CD8-positive, alpha-beta memory T cell (primary cell): Measurements from ENCODE around the gene JAGN1. TPM values are rescaled to one million over a fixed set of nuclear protein-coding genes. Genes with fewer than 3 reads are reported as not detected.
A peak's percentile ranks its signal among the peaks of the same experiment; 100 is the strongest.

Experiments
- CTCF ChIA-PET: fragments of 350-600 bp; sonication (Branson Sonifier 250); formaldehyde crosslinking; loops from one replicate; lab custom pipeline; 2021; ENCODE audit warnings: antibody characterized with exemption; lab: Charles Lee
- POLR2A ChIA-PET: fragments of 350-600 bp; sonication (Branson Sonifier 250); formaldehyde crosslinking; loops from one replicate; lab custom pipeline; 2021; ENCODE audit warnings: antibody characterized with exemption; lab: Charles Lee
- DNase-seq, 5 donors: peaks; one replicate each; pipeline versions ENCODE4 v3.0.0 to v3.0.0-alpha.2; 2020 to 2022; ENCODE audit warnings: mixed read lengths in 1 of 5
- H3K27ac ChIP-seq: one replicate; pipeline ENCODE4 v1.7.0; 2013; ENCODE audit warnings: low read depth, mild to moderate bottlenecking, low read length, moderate library complexity
- H3K27me3 ChIP-seq: 2 replicates; pipeline ENCODE4 v1.7.0; 2013; ENCODE audit warnings: low read length, mild to moderate bottlenecking; ENCODE audit not compliant: insufficient read depth, poor library complexity, severe bottlenecking
- H3K36me3 ChIP-seq: 2 replicates; pipeline ENCODE4 v1.7.0; 2013; ENCODE audit warnings: mild to moderate bottlenecking, low read length, moderate library complexity; ENCODE audit not compliant: insufficient read depth
- H3K4me1 ChIP-seq: 2 replicates; pipeline ENCODE4 v1.7.0; 2013; ENCODE audit warnings: mild to moderate bottlenecking, low read length, moderate library complexity; ENCODE audit not compliant: insufficient read depth
- H3K4me3 ChIP-seq: 2 replicates; pipeline ENCODE4 v1.7.0; 2013; ENCODE audit warnings: mild to moderate bottlenecking, low read length
- H3K9me3 ChIP-seq: 2 replicates; pipeline ENCODE4 v1.7.0; 2013; ENCODE audit warnings: mild to moderate bottlenecking, low read length
- H3K27ac Mint-ChIP-seq, 8 donors: one replicate each; pipeline ENCODE4 v1.8.0; 2020 to 2021; ENCODE audit warnings: mixed read lengths in 8 of 8, mild to moderate bottlenecking in 6 of 8, inconsistent platforms in 3 of 8, moderate library complexity in 3 of 8
- H3K27me3 Mint-ChIP-seq, 2 donors: one replicate each; pipeline ENCODE4 v1.8.0; 2020 to 2021; ENCODE audit warnings: mixed read lengths in 2 of 2, mild to moderate bottlenecking in 1 of 2, moderate library complexity in 1 of 2
- H3K36me3 Mint-ChIP-seq, 3 donors: one replicate each; pipeline ENCODE4 v1.8.0; 2020 to 2021; ENCODE audit warnings: mixed read lengths in 3 of 3, inconsistent platforms in 1 of 3, mild to moderate bottlenecking in 1 of 3
- H3K4me1 Mint-ChIP-seq, 3 donors: one replicate each; pipeline ENCODE4 v1.8.0; 2020 to 2021; ENCODE audit warnings: mixed read lengths in 3 of 3, inconsistent platforms in 1 of 3, mild to moderate bottlenecking in 1 of 3
- H3K4me3 Mint-ChIP-seq, 7 donors: one replicate each; pipeline ENCODE4 v1.8.0; 2020 to 2021; ENCODE audit warnings: mixed read lengths in 7 of 7, mild to moderate bottlenecking in 6 of 7, moderate library complexity in 4 of 7, inconsistent platforms in 2 of 7
- H3K9me3 Mint-ChIP-seq, 5 donors: one replicate each; pipeline ENCODE4 v1.8.0; 2020 to 2022; ENCODE audit warnings: mixed read lengths in 5 of 5, mild to moderate bottlenecking in 3 of 5, moderate library complexity in 2 of 5, inconsistent platforms in 1 of 5
- polyA plus RNA-seq: library from polyadenylated mRNA; unstranded; fragments of 300-500 nt; fragmentation: Illumina TruSeq; gene quantifications from one replicate; pipeline ENCODE4 v1.2.3, GENCODE V29; 2021
- total RNA-seq, 2 experiments: library from RNA; stranded (reverse); gene quantifications; one replicate each; pipeline ENCODE4 v1.2.3, GENCODE V29; 2021

JAGN1 gene
- total and polyA plus RNA-seq, 3 experiments from 2014 or later = 44.4 to 59.0 (median 55.5) TPM

DNA sequence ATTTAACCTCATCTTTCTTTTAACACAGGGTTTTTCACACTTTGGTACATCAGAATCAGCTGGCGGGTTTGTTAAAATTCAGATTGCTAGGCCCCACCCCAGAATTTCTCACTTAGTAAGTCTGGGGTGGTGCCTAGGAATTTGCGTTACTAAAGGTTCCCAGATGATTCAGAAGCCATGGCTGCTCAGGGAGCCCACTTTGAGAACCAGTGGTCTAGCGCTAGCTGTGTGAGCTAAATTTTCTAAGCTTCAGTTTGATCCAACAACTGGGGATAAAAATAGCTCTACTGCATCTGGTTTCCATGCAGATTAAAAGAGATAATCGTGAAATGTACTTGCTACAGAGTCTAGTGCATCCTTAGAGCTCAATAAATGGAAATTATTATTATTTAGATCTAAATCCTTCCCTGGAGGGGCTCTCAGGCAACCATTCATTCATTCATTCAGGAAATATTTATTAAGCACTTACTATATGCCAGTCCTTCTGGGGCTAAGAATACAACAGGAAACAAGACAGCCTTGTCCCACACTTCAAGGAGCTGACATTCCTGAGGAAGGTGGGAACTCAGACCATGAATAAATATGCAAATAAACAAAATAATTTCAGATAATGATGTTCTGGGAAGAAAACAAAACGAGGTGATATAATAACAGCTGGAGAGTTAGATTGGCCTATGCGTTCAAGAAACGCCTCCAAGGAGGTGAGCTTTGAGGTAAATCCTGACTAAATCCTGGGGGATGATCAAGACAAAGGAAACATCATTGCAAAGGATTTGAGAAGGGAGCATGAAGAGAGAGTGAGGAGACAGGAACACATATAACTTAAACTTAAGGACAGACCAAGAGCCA lies 6.5 kb upstream of the JAGN1 start:
- ChIA-PET POLR2A (interaction anchor here (1.4 kb wide), 1 partner anchor 50 kb away, joined by 3 read pairs; the partner anchor contains the start of gene CRELD1), CTCF (interaction anchor here (1.1 to 1.6 kb wide), 2 partner anchors 49 to 63 kb away, joined by 3 to 5 read pairs; no protein-coding TSS in a partner anchor)
- H3K4me1 ChIP-seq = no peaks in the 10 kb centered on the region
- peak overlapping the region in 1 of 8 donors; percentile 40 for H3K27ac Mint-ChIP-seq
- H3K36me3 ChIP-seq = no peaks in the 10 kb centered on the region
- H3K4me1 Mint-ChIP-seq = no peaks in the 10 kb centered on the region
- H3K27me3 ChIP-seq = no peaks in the 10 kb centered on the region
- H3K4me3 Mint-ChIP-seq = peak overlapping the region in 1 of 7 donors; percentile 46
- no peak overlapping the region for H3K4me3 ChIP-seq
- peak overlapping the region; percentile 29 for H3K27ac ChIP-seq
- no peaks in the 10 kb centered on the region for H3K9me3 ChIP-seq
- peaks cover 2 to 7% of the 10 kb centered on the region in 2 donors for H3K27me3 Mint-ChIP-seq
- no peaks in the 10 kb centered on the region for H3K36me3 Mint-ChIP-seq
- no peak for DNase-seq
- no peaks in the 10 kb centered on the region for H3K9me3 Mint-ChIP-seq

GRCh38 chr3:9884555-9885165 lies 5.8 kb upstream of the JAGN1 start:
- Mint-ChIP-seq H3K27me3 (peaks cover 2 to 7% of the 10 kb centered on the region in 2 donors), H3K27ac (peak overlapping the region in 1 of 8 donors; percentile 40), H3K9me3 (no peaks in the 10 kb centered on the region), H3K4me3 (peak overlapping the region in 1 of 7 donors; percentile 46), H3K36me3 (no peaks in the 10 kb centered on the region), H3K4me1 (no peaks in the 10 kb centered on the region)
- no peaks in the 10 kb centered on the region for H3K36me3 ChIP-seq
- CTCF ChIA-PET = interaction anchor here (1.6 kb wide), 1 partner anchor 48 kb away, joined by 5 read pairs; no protein-coding TSS in a partner anchor
- H3K4me1 ChIP-seq = peaks cover under 1% of the 10 kb centered on the region
- POLR2A ChIA-PET = interaction anchor here (0.6 to 1.4 kb wide), 2 partner anchors 49 to 95 kb away, joined by 3 read pairs; partner anchors contain the start of gene CRELD1
- no peaks in the 10 kb centered on the region for H3K27me3 ChIP-seq
- no peaks in the 10 kb centered on the region for H3K9me3 ChIP-seq
- H3K4me3 ChIP-seq = no peak overlapping the region
- peak overlapping the region; percentile 29 for H3K27ac ChIP-seq
- DNase-seq = no peak

DNA sequence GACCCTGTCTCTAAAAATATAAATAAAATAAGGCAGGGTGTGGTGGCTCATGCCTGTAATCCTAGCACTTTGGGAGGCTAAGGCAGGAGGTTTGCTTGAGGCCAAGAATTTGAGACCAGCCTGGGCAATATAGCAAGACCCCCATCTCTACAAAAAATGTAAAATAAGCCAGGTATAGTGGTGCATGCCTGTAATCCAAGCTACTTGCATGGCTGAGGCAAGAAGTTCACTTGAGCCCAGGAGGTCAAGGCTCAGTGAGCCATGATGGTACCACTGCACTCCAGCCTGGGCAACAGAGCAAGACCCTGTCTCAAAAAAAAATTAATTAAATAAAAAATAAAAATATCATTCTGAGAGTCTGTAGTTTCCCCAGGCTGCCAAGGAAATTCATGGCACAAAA lies 4.1 kb upstream of the JAGN1 start:
- Mint-ChIP-seq H3K27me3 (peaks cover 2 to 4% of the 10 kb centered on the region in 2 donors), H3K27ac (no peak overlapping the region)
- CTCF ChIA-PET = no interaction called here

DNA sequence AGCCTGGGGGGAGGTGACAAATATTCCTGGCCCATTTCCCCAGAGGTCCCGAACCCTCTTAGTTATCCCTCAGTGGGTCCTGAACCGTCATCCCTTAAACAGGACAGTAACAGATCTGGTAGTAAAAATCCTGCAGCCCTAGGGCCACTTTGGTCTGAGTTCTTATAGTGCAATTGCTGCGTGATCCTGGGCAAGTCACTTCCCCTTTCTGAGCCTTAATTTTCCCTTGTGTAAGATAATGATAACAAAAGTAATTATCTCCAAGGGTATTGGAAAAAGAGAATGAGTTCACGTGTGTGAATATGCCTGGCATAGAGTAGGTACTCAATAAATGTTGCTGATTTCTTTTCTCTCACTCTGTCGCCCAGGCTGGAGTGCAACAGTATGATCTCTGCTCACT lies 2.9 kb upstream of the JAGN1 start:
- peaks cover 2 to 4% of the 10 kb centered on the region in 2 donors for H3K27me3 Mint-ChIP-seq

More for the DNA sequence above, 4.1 kb upstream of the JAGN1 start:
- Histone ChIP-seq H3K36me3 (no peaks in the 10 kb centered on the region), H3K27ac (no peak overlapping the region), H3K27me3 (no peaks in the 10 kb centered on the region), H3K9me3 (no peaks in the 10 kb centered on the region), H3K4me3 (no peak overlapping the region), H3K4me1 (peaks cover 5% of the 10 kb centered on the region)
- Mint-ChIP-seq H3K9me3 (no peaks in the 10 kb centered on the region), H3K4me1 (peaks cover 5 to 12% (median 7%) of the 10 kb centered on the region in 3 donors), H3K4me3 (no peak overlapping the region), H3K36me3 (peaks cover 0 to 8% (median 0%) of the 10 kb centered on the region in 3 donors)
- POLR2A ChIA-PET = no interaction called here
- DNase-seq = no peak

DNA sequence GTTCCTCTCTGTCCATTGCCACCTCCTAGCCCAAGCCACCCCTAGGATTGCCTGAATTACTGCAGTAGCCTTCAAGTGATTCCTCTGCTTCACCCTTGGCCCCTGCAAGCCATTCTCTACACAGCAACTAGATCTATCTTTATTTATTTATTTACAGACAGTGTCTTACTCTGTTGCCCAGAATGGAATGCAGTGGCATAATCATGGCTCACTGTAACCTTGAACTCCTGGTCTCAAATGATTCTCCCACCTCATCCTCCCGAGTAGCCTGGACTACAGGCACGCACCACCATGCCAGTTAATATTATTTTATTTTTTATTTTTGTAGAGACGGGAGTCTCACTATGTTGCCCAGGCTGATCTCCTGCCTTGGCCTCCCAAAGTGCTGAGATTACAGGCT lies 1.9 kb upstream of the JAGN1 start:
- H3K4me3 ChIP-seq = no peak overlapping the region
- peaks cover 7% of the 10 kb centered on the region for H3K36me3 ChIP-seq
- H3K4me1 Mint-ChIP-seq = peaks cover 21 to 29% (median 23%) of the 10 kb centered on the region in 3 donors
- peak overlapping the region in 3 of 7 donors; percentile 35 to 100 (median 59) for H3K4me3 Mint-ChIP-seq
- H3K9me3 ChIP-seq = no peaks in the 10 kb centered on the region
- H3K27ac Mint-ChIP-seq = peak overlapping the region in 5 of 8 donors; percentile 5 to 100 (median 65)
- ChIA-PET POLR2A (no interaction called here), CTCF (interaction anchor here (3.9 kb wide), 1 partner anchor 24 kb away, joined by 10 read pairs; no protein-coding TSS in a partner anchor)
- no peaks in the 10 kb centered on the region for H3K9me3 Mint-ChIP-seq
- no peaks in the 10 kb centered on the region for H3K27me3 ChIP-seq
- peaks cover 13% of the 10 kb centered on the region for H3K4me1 ChIP-seq
- H3K36me3 Mint-ChIP-seq = peaks cover 3 to 22% (median 10%) of the 10 kb centered on the region in 3 donors
- no peak overlapping the region for H3K27ac ChIP-seq
- DNase-seq = no peak
- peaks cover 2 to 4% of the 10 kb centered on the region in 2 donors for H3K27me3 Mint-ChIP-seq

More for the DNA sequence above, 2.9 kb upstream of the JAGN1 start:
- Mint-ChIP-seq H3K4me3 (no peak overlapping the region), H3K4me1 (peaks cover 13 to 20% (median 14%) of the 10 kb centered on the region in 3 donors), H3K36me3 (peaks cover 2 to 12% (median 2%) of the 10 kb centered on the region in 3 donors), H3K27ac (no peak overlapping the region), H3K9me3 (no peaks in the 10 kb centered on the region)
- H3K36me3 ChIP-seq = no peaks in the 10 kb centered on the region
- ChIA-PET POLR2A (no interaction called here), CTCF (no interaction called here)
- no peaks in the 10 kb centered on the region for H3K9me3 ChIP-seq
- H3K27me3 ChIP-seq = no peaks in the 10 kb centered on the region
- no peak overlapping the region for H3K27ac ChIP-seq
- peaks cover 11% of the 10 kb centered on the region for H3K4me1 ChIP-seq
- H3K4me3 ChIP-seq = no peak overlapping the region
- no peak for DNase-seq

GRCh38 chr3:9889405-9889804 lies 1.0 kb upstream of the JAGN1 start:
- no peaks in the 10 kb centered on the region for H3K27me3 ChIP-seq
- ChIA-PET CTCF (interaction anchor here (2.8 to 3.9 kb wide), 2 partner anchors 23 to 43 kb away, joined by 10 to 28 read pairs; partner anchors contain the start of gene CRELD1), POLR2A (interaction anchor here (1.2 kb wide), 1 partner anchor 27 kb away, joined by 4 read pairs; the partner anchor contains the start of gene IL17RC)
- peak overlapping the region; percentile 99 to 100 (median 100) for H3K27ac Mint-ChIP-seq
- H3K9me3 ChIP-seq = no peaks in the 10 kb centered on the region
- H3K4me1 Mint-ChIP-seq = peaks cover 25 to 38% (median 31%) of the 10 kb centered on the region in 3 donors
- peaks cover 7% of the 10 kb centered on the region for H3K36me3 ChIP-seq
- peaks cover 3 to 29% (median 12%) of the 10 kb centered on the region in 3 donors for H3K36me3 Mint-ChIP-seq
- no peaks in the 10 kb centered on the region for H3K9me3 Mint-ChIP-seq
- DNase-seq = no peak
- peak overlapping the region in 4 of 7 donors; percentile 32 to 100 (median 99) for H3K4me3 Mint-ChIP-seq
- H3K27me3 Mint-ChIP-seq = peaks cover under 1 to 2% of the 10 kb centered on the region in 2 donors
- peaks cover 13% of the 10 kb centered on the region for H3K4me1 ChIP-seq
- no peak overlapping the region for H3K27ac ChIP-seq
- no peak overlapping the region for H3K4me3 ChIP-seq

- Histone ChIP-seq H3K4me1 (peaks cover 13% of the 10 kb centered on the region), H3K36me3 (peaks cover 7% of the 10 kb centered on the region), H3K27me3 (no peaks in the 10 kb centered on the region), H3K4me3 (peak overlapping the region; percentile 97), H3K9me3 (no peaks in the 10 kb centered on the region), H3K27ac (peak overlapping the region; percentile 100)
- ChIA-PET POLR2A (interaction anchor here (0.9 to 2.6 kb wide), 12 partner anchors 10 to 430 kb away, joined by 3 to 21 read pairs (median 4); partner anchors contain the start of genes ARPC4, CRELD1, EMC3 and MTMR14), CTCF (interaction anchor here (0.6 to 3.9 kb wide), 5 partner anchors 10 to 55 kb away, joined by 3 to 28 read pairs (median 6); partner anchors contain the start of gene CRELD1)
- no peaks in the 10 kb centered on the region for H3K9me3 Mint-ChIP-seq
- peak overlapping the region; percentile 97 to 100 (median 98) for H3K4me3 Mint-ChIP-seq
- peaks cover 31 to 51% (median 45%) of the 10 kb centered on the region in 3 donors for H3K4me1 Mint-ChIP-seq
- H3K27ac Mint-ChIP-seq = peak overlapping the region; percentile 99 to 100 (median 100)
- peaks cover 6 to 36% (median 18%) of the 10 kb centered on the region in 3 donors for H3K36me3 Mint-ChIP-seq
- H3K27me3 Mint-ChIP-seq = no peaks in the 10 kb centered on the region
- no peak for DNase-seq
Observed at GRCh38 chr3:9891072-9891622, 737 bp downstream of the JAGN1 start.
